GM18526 (cell line): ENCODE results near the gene CELF2.

Experiments
- POLR2A ChIP-seq: IDR thresholded peaks from 3 replicates; pipeline ENCODE4 v1.6.1; 2011; ENCODE audit not compliant: insufficient read length; ENCODE audit errors: extremely low read depth

Gene CELF2

GRCh38 chr10:11087372-11087771 lies 69.7 kb downstream of the CELF2 start:
- TF ChIP-seq POLR2A: no peak

- no peak for TF ChIP-seq POLR2A
Observed at GRCh38 chr10:11088709-11089108, 71.0 kb downstream of the CELF2 start.

GRCh38 chr10:11089272-11089671 lies 71.6 kb downstream of the CELF2 start:
- TF ChIP-seq POLR2A: no peak

- TF ChIP-seq POLR2A: no peak
Observed at GRCh38 chr10:11091517-11092102, 73.9 kb downstream of the CELF2 start.

GRCh38 chr10:11093771-11094736 lies 76.4 kb downstream of the CELF2 start:
- no peak for TF ChIP-seq POLR2A

- no peak for TF ChIP-seq POLR2A
Observed at GRCh38 chr10:11095374-11095801, 77.7 kb downstream of the CELF2 start.

- no peak for TF ChIP-seq POLR2A
Observed at GRCh38 chr10:11096422-11096821, 78.8 kb downstream of the CELF2 start.

GRCh38 chr10:11097686-11098085 lies 80.0 kb downstream of the CELF2 start:
- no peak for TF ChIP-seq POLR2A

- TF ChIP-seq POLR2A: no peak
Observed at GRCh38 chr10:11098666-11099065, 81.0 kb downstream of the CELF2 start.

GRCh38 chr10:11104772-11105675 lies 87.4 kb downstream of the CELF2 start:
- no peak for TF ChIP-seq POLR2A

GRCh38 chr10:11105676-11106004 lies 88.0 kb downstream of the CELF2 start:
- no peak for TF ChIP-seq POLR2A

GRCh38 chr10:11106621-11107374 lies 89.1 kb downstream of the CELF2 start:
- TF ChIP-seq POLR2A: no peak

GRCh38 chr10:11107948-11108347 lies 90.3 kb downstream of the CELF2 start:
- TF ChIP-seq POLR2A: no peak

GRCh38 chr10:11108356-11108755 lies 90.7 kb downstream of the CELF2 start:
- no peak for TF ChIP-seq POLR2A

- no peak for TF ChIP-seq POLR2A
Observed at GRCh38 chr10:11109590-11109989, 91.9 kb downstream of the CELF2 start.
